GM18861 (cell line): ENCODE data around the gene PINK1.

Experiments
- ATAC-seq: cut with Tn5 transposase; IDR thresholded peaks from one replicate; pipeline ENCODE4 v1.9.1; 2021; ENCODE audit not compliant: unreplicated experiment

Gene PINK1

GRCh38 chr1:20643080-20643479, 9.8 kb downstream of the PINK1 start:
- no peak for ATAC-seq

- ATAC-seq, result no peak
These were observed 11.2 kb downstream of the PINK1 start for GRCh38 chr1:20644416-20644815.

GRCh38 chr1:20645414-20645813, 12.2 kb downstream of the PINK1 start:
- no peak for ATAC-seq

- no peak for ATAC-seq
These were observed 15.2 kb downstream of the PINK1 start for GRCh38 chr1:20648438-20648837.

- ATAC-seq, result no peak
These were observed 15.7 kb downstream of the PINK1 start for GRCh38 chr1:20648946-20649345.

- ATAC-seq, result no peak
These were observed 19.0 kb downstream of the PINK1 start for GRCh38 chr1:20652300-20652699.

GRCh38 chr1:20654104-20654690, 20.9 kb downstream of the PINK1 start:
- ATAC-seq, result no peak

- no peak for ATAC-seq
These were observed 23.8 kb downstream of the PINK1 start for GRCh38 chr1:20657024-20657423.

GRCh38 chr1:20658166-20658915, 25.1 kb downstream of the PINK1 start:
- no peak for ATAC-seq

- no peak for ATAC-seq
These were observed 27.1 kb downstream of the PINK1 start for GRCh38 chr1:20660363-20660762.

GRCh38 chr1:20660847-20661206, 27.6 kb downstream of the PINK1 start:
- no peak for ATAC-seq

GRCh38 chr1:20661207-20662109, 28.2 kb downstream of the PINK1 start, which contains the start of gene DDOST:
Gene DDOST (minus strand): TSS chr1:20661369. CDS start chr1:20661350, 19 bp downstream.
- peak; percentile 93 for ATAC-seq

GRCh38 chr1:20662110-20662475, 28.8 kb downstream of the PINK1 start:
- ATAC-seq, result no peak

GRCh38 chr1:20663365-20663764, 30.1 kb downstream of the PINK1 start:
- no peak for ATAC-seq

GRCh38 chr1:20663969-20664715, 30.9 kb downstream of the PINK1 start:
- no peak for ATAC-seq

- no peak for ATAC-seq
These were observed 32.5 kb downstream of the PINK1 start for GRCh38 chr1:20665726-20666125.

- ATAC-seq, result no peak
These were observed 32.9 kb downstream of the PINK1 start for GRCh38 chr1:20666146-20666545.

- ATAC-seq, result no peak
These were observed 33.5 kb downstream of the PINK1 start for GRCh38 chr1:20666804-20667203.

GRCh38 chr1:20668581-20668980, 35.3 kb downstream of the PINK1 start:
- no peak for ATAC-seq

- ATAC-seq, result no peak
These were observed 37.7 kb downstream of the PINK1 start for GRCh38 chr1:20670936-20671335.

- no peak for ATAC-seq
These were observed 39.0 kb downstream of the PINK1 start for GRCh38 chr1:20672265-20672632.
